ENCODE results near the gene SEPHS2. TPM values are rescaled to one million over a fixed set of nuclear protein-coding genes. Genes with fewer than 3 reads are reported as not detected.

The SEPHS2 gene
- total and polyA plus RNA-seq, 2 of the 8 experiments (the other 6 are each of a cell fraction or from before 2014, with no cell fraction given), result 28.2 to 61.8 TPM

- H2AFZ ChIP-seq (ENCODE audit: low read length), result peak overlapping the region; percentile 29
- H3K18ac ChIP-seq (ENCODE audit: extremely low read depth, low read length), result no peak overlapping the region
- no peak for TF ChIP-seq RXRA (IDR thresholded peaks at IDR 0.05; ENCODE audit: insufficient read depth, low read depth, low read length)
- TF ChIP-seq CTCF (IDR thresholded peaks at IDR 0.05; ENCODE audit: control extremely low read depth in 1 of 3, insufficient read depth in 1 of 3, low read depth in 1 of 3, low read length in 3 of 3), result no peak
- TF ChIP-seq SIN3A (conservative IDR thresholded peaks at IDR 0.05 in 1 of 2, IDR thresholded peaks at IDR 0.05 in 1 of 2; ENCODE audit: low read depth in 1 of 2, low read length in 2 of 2), result no peak
- TF ChIP-seq MAFK (IDR thresholded peaks at IDR 0.05; ENCODE audit: low read depth, low read length), result no peak
- no peak for TF ChIP-seq GABPA (IDR thresholded peaks at IDR 0.05; ENCODE audit: borderline replicate concordance, insufficient read depth, low read length)
- TF ChIP-seq BRCA1 (IDR thresholded peaks at IDR 0.05; ENCODE audit: low read depth, low read length), result no peak
- no peak for TF ChIP-seq KDM1A (IDR thresholded peaks at IDR 0.05; ENCODE audit: borderline replicate concordance, low read length)
- TF ChIP-seq EP300 (IDR thresholded peaks at IDR 0.05; ENCODE audit: borderline replicate concordance in 1 of 2, low read depth in 2 of 2, low read length in 2 of 2), result no peak
- no peak for TF ChIP-seq JUND (IDR thresholded peaks at IDR 0.05; ENCODE audit: low read length)
- H2AK5ac ChIP-seq (ENCODE audit: low read depth, low read length), result no peak overlapping the region
- H4K5ac ChIP-seq (ENCODE audit: insufficient read length, low read depth, low read length), result no peak overlapping the region
- H3K56ac ChIP-seq (replicated peaks; ENCODE audit: insufficient read length, low read depth, low read length), result no peak overlapping the region
- H3K27me3 ChIP-seq (replicated peaks in 1 of 4; ENCODE audit: control insufficient read depth in 3 of 4, extremely low read depth in 1 of 4, insufficient read depth in 3 of 4, low read length in 3 of 4), result no peaks in the 10 kb centered on the region; a peak in 1 of 7 replicates
- no peaks in the 10 kb centered on the region for H3K4me1 ChIP-seq (replicated peaks in 1 of 4; ENCODE audit: control insufficient read depth in 3 of 4, insufficient read depth in 4 of 4, low read length in 3 of 4)
- no peak overlapping the region for H4K91ac ChIP-seq (replicated peaks; ENCODE audit: insufficient read length, low read length)
- H3K9ac ChIP-seq (replicated peaks in 1 of 4; ENCODE audit: extremely low read depth in 1 of 4, low read depth in 3 of 4, low read length in 3 of 4), result peak overlapping the region in 1 of 4 experiments; percentile 15; a peak in 1 of 7 replicates
- no peak overlapping the region for H2BK15ac ChIP-seq (ENCODE audit: low read length)
- WGBS, 2 experiments (ENCODE audit: extremely low coverage in 1 of 2, insufficient coverage in 1 of 2, insufficient read length in 1 of 2, insufficient replicate concordance in 2 of 2, low coverage in 1 of 2, low lambda C conversion rate in 2 of 2, missing lambda C conversion rate in 1 of 2), result 92% methylated on average over 22 of the region's 22 CpGs; no CpG with 5 or more reads in 1 of the 2 experiments
- no peaks in the 10 kb centered on the region for H3K36me3 ChIP-seq (ENCODE audit: control insufficient read depth in 2 of 4, insufficient read depth in 4 of 4, low read length in 3 of 4)
- CTCF ChIA-PET (ENCODE audit: partially characterized antibody), result interaction anchor here (0.9 to 4.1 kb wide), 6 partner anchors 10 to 170 kb away, joined by 4 to 21 read pairs (median 7); partner anchors contain the start of gene DCTPP1
- H4K8ac ChIP-seq (ENCODE audit: extremely low read depth, insufficient read depth, low read length), result no peak overlapping the region
- H3K9me3 ChIP-seq (ENCODE audit: insufficient read depth in 2 of 2, low read depth in 1 of 2, low read length in 1 of 2), result no peaks in the 10 kb centered on the region
- FAIRE-seq (no peak), DNase-seq (ENCODE audit: low read depth in 1 of 2, low spot score in 2 of 2) (no peak)
- no peaks in the 10 kb centered on the region for H3K79me2 ChIP-seq (ENCODE audit: control insufficient read depth in 1 of 2, insufficient read depth in 2 of 2, low read length in 2 of 2)
- H3K4me3 ChIP-seq (ENCODE audit: extremely low read depth in 1 of 4, insufficient read depth in 2 of 4, low read depth in 3 of 4, low read length in 4 of 4), result no peak overlapping the region
- no peaks in the 10 kb centered on the region for H3K79me1 ChIP-seq (ENCODE audit: low read depth, low read length)
- H3K4me2 ChIP-seq (ENCODE audit: insufficient read depth in 1 of 2, low read depth in 2 of 2, low read length in 2 of 2), result no peak overlapping the region
- POLR2A ChIA-PET (ENCODE audit: partially characterized antibody), result no interaction called here
- H3K27ac ChIP-seq (ENCODE audit: low read depth, low read length), result no peak overlapping the region
- H3K14ac ChIP-seq (ENCODE audit: insufficient read length), result no peak overlapping the region
- no peak overlapping the region for H3K4ac ChIP-seq (replicated peaks; ENCODE audit: insufficient read length, low read depth, low read length)
- H4K20me1 ChIP-seq (replicated peaks in 1 of 2; ENCODE audit: control insufficient read depth in 1 of 2, insufficient read depth in 2 of 2, low read length in 2 of 2), result no peaks in the 10 kb centered on the region
- no peak overlapping the region for H2BK120ac ChIP-seq (replicated peaks; ENCODE audit: low read depth, low read length)
- no peak overlapping the region for H2BK20ac ChIP-seq (ENCODE audit: low read length)
- no peaks in the 10 kb centered on the region for H3K23me2 ChIP-seq (ENCODE audit: low read depth, low read length)
- H3K23ac ChIP-seq (ENCODE audit: insufficient read length), result no peak overlapping the region
- no peak overlapping the region for H2BK12ac ChIP-seq (ENCODE audit: low read depth, low read length)
- no peak overlapping the region for H2BK5ac ChIP-seq (ENCODE audit: low read depth, low read length)
These were observed 13.1 kb upstream of the SEPHS2 start for GRCh38 chr16:30458561-30459394.
